Measurements from ENCODE around the gene ADGRD1.

ADGRD1 gene

DNA sequence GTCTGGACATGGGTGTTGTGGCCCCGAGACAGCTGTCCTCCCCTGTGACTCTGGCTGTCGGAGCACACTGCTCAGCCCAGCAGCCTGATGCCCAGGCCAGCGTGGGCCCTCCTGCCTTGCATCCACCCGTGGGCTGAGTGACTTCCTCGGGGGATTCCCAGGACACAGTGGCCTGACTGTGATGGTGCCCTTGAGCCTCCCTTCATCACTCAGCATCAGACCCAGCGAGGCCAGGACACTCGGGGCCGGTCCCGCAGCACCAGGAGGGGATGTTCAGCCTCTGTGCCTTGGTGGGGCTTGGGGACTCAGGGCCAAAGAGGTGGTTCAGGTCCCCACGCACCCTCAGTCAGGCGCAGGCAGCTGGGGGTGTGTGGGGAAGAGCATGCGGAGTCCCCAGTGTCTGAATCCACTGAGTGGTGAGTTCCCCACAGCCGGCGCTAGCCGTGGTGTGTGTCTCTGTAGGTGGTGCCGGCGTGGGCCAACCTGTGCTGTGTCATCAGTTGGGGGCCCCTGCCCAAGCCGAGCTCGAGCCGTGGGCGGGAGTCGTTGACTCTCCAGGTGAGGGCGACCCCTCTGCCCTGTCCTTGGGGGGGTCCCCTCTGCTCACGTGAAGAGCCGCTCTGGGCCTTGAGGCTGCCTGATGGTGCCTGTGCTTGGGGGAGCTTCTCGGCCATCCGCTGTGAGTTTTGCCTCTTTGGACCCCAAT, 185.8 kb downstream of the ADGRD1 start:
- no peak for DNase-seq

GRCh38 chr12:131140069-131140435, 186.3 kb downstream of the ADGRD1 start:
- no peak for DNase-seq

- DNase-seq: no peak
Observed at GRCh38 chr12:131140697-131141096, 187.0 kb downstream of the ADGRD1 start.

DNA sequence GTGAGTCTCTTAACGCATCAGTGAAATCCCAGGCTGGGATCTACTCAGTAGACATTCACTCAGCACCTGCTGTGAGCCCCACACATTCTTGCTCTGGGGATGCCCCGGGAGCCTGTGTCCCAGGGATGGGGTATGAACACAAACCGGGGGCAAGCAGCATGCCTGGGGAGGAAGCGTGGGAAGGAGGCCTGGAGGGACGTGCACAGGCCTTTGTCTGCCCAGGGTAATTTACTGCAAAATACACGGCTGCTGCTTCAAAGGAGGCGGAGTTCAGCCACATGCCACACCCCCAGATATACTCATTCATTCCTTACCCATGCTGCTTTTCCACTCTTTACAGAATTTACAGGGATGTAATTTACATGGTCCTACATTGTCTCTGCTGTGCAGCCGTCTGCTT, 187.8 kb downstream of the ADGRD1 start:
- no peak for DNase-seq

DNA sequence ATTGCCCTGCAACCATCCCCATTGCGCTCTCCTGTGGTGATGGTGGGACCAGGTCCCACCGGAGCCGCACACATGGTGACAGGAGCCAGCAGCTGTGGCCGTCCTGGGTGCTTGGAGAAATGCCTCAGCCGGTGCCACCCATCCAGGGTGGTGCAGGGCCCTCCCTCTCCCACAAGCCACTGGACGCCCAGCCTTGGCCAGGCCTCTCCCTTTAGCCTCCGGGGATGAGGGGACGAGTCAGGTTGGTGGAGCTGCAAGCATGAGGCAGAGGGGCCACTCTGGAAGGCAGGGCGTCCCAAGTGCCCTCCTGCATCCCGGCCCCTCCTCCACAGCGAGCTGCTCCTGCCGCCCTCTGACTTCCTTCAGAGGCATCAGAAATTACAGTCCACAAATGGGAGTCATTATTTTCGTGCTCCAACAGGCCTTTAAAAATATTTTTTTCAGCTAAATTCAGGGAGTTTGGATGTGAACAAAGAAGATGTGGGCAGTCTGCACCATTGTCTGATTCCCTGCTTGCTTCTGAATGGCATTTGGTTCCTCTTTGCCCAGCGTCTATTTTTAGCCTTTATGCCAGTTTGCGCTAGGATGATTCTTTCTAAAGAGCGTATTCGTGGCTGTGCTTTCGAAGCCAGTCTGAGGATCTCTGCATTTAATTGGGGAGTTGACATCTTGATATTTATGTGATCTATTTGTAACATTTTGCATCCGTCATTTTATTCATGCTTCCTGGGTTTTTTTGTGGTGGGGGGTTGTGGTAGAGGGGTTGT, 189.4 kb downstream of the ADGRD1 start:
- peak; percentile 49 for DNase-seq

GRCh38 chr12:131146173-131146675, 192.5 kb downstream of the ADGRD1 start:
- DNase-seq: no peak

GRCh38 chr12:131147293-131147692, 193.6 kb downstream of the ADGRD1 start:
- no peak for DNase-seq

DNA sequence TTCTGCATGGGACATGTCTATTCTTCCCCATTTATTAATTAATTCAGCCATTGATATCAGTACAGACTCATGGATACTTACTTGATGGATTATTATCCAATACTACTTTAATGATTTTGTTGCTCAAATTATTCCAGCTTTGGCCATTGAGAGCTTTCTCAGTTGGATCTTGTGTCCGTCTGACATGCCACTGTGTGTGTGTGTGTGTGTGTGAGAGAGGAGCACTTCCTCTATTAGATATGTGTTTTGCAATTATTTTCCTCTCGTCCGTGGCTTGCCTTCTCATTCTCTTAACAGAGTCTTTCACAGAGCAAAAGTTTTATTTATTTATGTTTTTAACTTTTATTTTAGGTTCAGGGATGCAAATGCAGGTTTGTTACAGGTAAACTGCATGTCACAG, 194.2 kb downstream of the ADGRD1 start:
- DNase-seq: peak; percentile 83

DNA sequence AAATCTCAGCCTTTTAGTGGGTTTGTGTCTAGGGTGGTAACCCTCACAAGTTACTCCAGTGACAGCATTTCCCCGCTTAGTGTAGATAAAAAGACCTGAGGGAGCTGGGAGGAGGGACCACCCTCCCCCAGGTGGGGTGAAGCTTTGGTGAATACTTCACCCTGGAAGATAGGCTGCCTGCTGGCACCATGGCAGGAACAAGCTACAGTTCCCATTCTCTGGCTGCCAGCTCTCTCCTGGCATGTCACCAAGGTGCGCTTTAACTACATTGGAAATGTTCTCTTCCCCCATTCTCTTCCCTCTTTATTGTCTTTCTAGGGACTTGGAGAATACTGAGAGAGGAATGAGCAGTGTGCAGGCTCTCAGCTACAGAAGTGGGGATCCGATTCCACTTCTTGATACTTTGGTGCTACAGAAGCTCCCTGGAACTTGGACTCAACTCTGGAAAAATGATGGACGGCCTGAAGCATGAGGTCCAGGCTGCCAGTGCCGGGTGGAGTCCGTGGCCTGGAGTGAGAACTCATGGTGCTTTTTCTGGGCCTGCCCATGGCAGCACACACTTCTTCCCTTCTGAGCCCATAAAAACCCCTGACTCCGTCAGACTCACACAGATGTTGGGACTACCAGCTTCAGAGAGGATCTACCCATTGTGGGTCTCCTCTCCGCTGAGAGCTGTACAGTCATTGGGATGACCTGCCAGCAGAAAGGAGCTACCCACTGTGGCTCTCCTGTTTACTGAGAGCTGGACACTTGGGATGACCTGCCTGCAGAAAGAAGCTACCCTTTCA, 198.0 kb downstream of the ADGRD1 start:
- no peak for DNase-seq

GRCh38 chr12:131152587-131152986, 198.9 kb downstream of the ADGRD1 start:
- DNase-seq: no peak

DNA sequence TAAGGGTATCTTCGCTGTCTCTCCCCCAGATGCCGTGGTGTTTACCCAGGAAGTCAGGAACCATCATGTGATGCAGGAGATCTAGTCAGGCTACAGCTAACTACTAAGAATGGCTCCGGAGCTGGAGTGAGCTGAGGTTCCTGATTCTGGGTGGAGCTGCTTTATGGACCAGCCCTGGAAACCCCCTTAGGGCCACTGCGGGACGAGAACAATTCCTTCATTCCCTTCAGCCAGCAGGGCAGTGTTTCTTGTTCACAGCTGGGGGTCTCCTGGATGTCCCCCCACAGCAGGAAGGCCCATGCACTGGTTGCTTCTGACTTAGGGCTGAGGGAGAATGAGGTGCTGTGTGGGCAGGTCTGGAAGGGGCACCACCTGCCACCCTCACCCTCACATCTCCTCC, 199.3 kb downstream of the ADGRD1 start:
- no peak for DNase-seq

GRCh38 chr12:131153956-131154355, 200.2 kb downstream of the ADGRD1 start:
- no peak for DNase-seq

DNA sequence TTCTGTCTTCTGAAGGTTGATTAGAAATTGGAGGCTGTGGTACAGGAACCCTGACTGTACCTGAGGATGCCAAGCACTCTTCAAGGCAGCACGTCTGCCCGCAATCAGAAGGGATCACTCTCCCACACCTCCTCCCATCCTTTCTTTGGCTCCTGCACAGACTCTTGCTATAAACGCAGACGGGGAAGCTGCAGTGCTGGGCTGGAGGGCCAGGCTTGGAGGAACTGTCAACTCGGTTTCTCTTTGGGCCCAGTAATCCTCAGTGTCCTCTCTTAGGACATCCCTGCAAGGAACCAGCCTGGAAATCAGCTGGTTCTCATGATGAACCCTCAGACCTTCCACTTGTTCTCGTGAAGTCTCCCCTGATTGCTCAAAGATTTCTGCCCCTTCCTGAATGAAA, 201.4 kb downstream of the ADGRD1 start:
- DNase-seq: no peak

DNA sequence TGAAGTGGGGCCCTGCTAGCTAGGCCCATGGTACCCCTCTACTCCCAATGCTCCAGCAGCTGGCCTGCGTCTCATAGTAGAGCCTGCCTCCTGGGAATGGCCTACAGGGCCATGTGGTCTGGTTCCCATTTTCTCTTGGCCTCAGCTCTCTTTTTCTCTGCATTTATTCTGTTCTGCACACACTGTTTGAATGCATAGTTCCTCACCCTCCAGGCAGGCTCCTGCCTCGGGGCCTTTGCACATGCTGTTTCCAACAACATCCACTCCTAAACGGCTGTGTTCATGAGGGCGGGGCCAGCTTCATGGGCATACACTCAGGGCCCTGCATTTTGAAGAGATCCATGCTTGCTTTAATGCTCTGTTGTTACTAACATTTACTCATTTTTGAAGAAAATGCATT, 204.0 kb downstream of the ADGRD1 start:
- DNase-seq: no peak

DNA sequence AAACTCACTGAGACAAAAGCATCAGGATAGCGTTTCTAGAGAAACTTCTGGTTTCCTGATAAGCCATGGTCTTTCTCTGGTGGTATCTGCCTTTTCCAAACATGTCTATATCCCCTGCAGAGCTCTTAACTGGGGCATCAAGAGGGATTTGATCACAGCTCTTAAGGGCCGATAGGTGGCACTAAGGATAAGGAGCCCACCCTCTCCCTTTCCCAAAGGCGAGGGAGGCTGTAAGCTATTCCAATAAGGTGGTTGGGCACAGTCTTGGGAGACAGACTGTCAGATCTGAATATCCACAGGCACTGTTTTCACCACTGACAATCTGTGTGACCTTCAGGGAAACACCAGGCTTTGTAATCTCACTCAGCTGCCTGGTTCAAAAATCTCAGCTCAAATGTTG, 206.0 kb downstream of the ADGRD1 start:
- DNase-seq: no peak

DNA sequence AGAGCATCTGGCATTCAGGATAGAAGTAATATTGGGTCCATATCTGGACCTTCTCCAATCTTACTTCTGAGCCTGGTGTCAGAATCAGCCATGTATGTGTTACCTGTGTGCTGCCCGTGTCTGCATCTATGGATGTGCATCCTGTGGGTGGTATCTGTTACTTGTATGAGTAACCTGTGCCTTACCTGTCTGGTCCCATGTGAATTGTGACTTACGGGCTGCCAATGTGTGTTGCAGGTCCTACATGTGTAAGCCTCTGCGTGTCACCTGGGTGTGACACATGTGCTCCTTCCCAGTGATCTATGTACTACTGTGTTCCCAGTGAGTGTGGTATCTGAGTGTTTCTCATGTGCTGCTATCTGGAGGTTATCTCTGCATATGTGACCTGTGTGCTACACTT, 208.4 kb downstream of the ADGRD1 start:
- DNase-seq: no peak

DNA sequence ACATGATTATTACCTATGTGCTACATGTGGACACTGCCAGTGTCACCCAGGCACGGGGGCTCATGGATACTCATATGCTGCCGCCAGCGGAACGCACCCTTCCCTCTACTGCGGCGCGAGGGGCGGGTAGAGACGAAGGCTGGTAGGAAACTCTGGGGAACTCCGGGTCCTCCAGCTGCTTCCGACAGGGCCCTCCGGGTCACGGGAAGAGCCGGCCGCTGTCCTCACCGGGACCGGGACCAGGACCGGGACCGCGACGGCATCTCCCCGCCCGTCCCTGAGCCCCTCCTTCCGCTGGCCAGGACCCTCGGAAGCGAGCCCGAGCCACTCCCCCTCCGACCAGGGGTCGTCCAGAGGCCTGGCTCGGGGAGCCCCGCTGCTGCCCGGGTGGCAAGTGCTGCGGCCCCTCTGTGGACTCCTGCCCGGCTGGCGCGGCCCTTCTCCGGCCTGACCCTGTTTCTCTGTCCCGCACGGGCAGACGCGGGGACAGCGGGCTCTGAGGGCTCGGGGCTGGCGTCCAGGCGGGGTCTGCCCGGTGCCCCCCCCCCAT, 209.6 kb downstream of the ADGRD1 start:
- no peak for DNase-seq

GRCh38 chr12:131164096-131164872, 210.6 kb downstream of the ADGRD1 start:
- no peak for DNase-seq

GRCh38 chr12:131166717-131167116, 213.0 kb downstream of the ADGRD1 start:
- DNase-seq: no peak

GRCh38 chr12:131167334-131167733, 213.6 kb downstream of the ADGRD1 start:
- DNase-seq: no peak

DNA sequence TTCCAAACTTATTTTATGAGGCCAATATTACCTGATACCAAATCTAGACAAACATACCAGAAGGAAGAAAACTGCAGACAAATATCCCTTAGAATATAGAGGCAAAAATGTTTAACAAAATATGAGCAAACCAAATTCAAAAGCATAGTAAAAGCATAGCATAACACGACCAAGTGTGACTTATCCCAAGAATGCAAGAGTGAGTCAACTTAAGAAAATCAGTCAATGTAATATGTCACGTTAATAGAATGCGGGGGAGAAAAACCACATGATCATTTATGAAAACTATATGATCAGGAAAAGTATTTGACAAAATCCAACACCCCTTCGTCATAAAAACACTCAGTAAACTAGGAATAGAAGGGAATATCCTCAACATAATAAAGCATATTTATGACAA, 217.3 kb downstream of the ADGRD1 start:
- DNase-seq: no peak

GRCh38 chr12:131174901-131175300, 221.2 kb downstream of the ADGRD1 start:
- DNase-seq: no peak

GRCh38 chr12:131176266-131176665, 222.6 kb downstream of the ADGRD1 start:
- DNase-seq: no peak
